Breast epithelium (tissue), 4 donors: ENCODE measurements around the gene CLDN9. TPM values are rescaled to one million over a fixed set of nuclear protein-coding genes. Genes with fewer than 3 reads are reported as not detected.

ENCODE experiments used
- DNase-seq, 2 donors: peaks; one replicate each; pipeline ENCODE4 v3.0.0-alpha.2; 2019; ENCODE audit warnings: low spot score in 2 of 2
- H3K27ac ChIP-seq, 2 donors: fragments of 200-600 bp; sonication (generic) in 1 of 2; one replicate each; pipeline ENCODE4 v1.5.1; 2016 to 2019; ENCODE audit warnings: mild to moderate bottlenecking in 1 of 2
- H3K27me3 ChIP-seq, 2 donors: fragments of 200-600 bp; sonication (generic) in 1 of 2; one replicate each; pipeline versions ENCODE4 v1.5.1 to v1.6.0; 2017 to 2019; ENCODE audit warnings: control low read depth in 1 of 2, mild to moderate bottlenecking in 1 of 2
- H3K36me3 ChIP-seq: fragments of 200-600 bp; one replicate; pipeline ENCODE4 v1.5.1; 2019
- H3K4me1 ChIP-seq, 2 donors: fragments of 200-600 bp; sonication (generic); one replicate each; pipeline ENCODE4 v1.5.1; 2016 to 2019; ENCODE audit warnings: control low read depth in 1 of 2
- H3K4me3 ChIP-seq, 3 donors: fragments of 200-600 bp; sonication (generic); 1 replicate in 2 of 3; 2 replicates in 1 of 3; pipeline ENCODE4 v1.5.1; 2016 to 2019; ENCODE audit warnings: mild to moderate bottlenecking in 3 of 3, moderate library complexity in 2 of 3
- H3K9me3 ChIP-seq, 2 donors: fragments of 200-600 bp; sonication (generic) in 1 of 2; one replicate each; pipeline ENCODE4 v1.5.1; 2016 to 2019; ENCODE audit warnings: control low read depth in 1 of 2
- CTCF ChIP-seq, 3 donors: fragments of 450-650 bp; IDR thresholded peaks; one replicate each; pipeline ENCODE4 v1.5.1; 2016 to 2017; ENCODE audit warnings: antibody characterized with exemption in 3 of 3, mild to moderate bottlenecking in 3 of 3, moderate library complexity in 3 of 3
- POLR2A ChIP-seq: fragments of 450-650 bp; IDR thresholded peaks from one replicate; pipeline ENCODE4 v1.6.1; 2016; ENCODE audit warnings: antibody characterized with exemption, mild to moderate bottlenecking, moderate library complexity
- POLR2AphosphoS5 ChIP-seq, 3 donors: sonication (generic); formaldehyde crosslinking; IDR thresholded peaks; one replicate each; pipeline ENCODE4 v1.6.1; 2017; ENCODE audit warnings: antibody characterized with exemption in 3 of 3
- intact Hi-C: fragments of 100-400 bp; cut with DNase I; formaldehyde crosslinking; loops from one replicate; pipeline ENCODE4 v1.15.1; 2023; ENCODE audit warnings: low total_unique reads
- total RNA-seq, 3 donors: library from RNA; depleted of rRNA; stranded (reverse); fragments of >200 nt; gene quantifications; one replicate each; pipeline ENCODE4 v1.1.0, GENCODE V29; 2016

The CLDN9 gene
- total RNA-seq, 3 donors from 2014 or later = 0.15 TPM; not detected in 2

GRCh38 chr16:3038896-3039295 lies 26.2 kb downstream of the CLDN9 start:
- peaks cover 0 to 4% of the 10 kb centered on the region in 2 donors for H3K4me1 ChIP-seq
- no peak for DNase-seq
- H3K4me3 ChIP-seq = no peak overlapping the region
- no peaks in the 10 kb centered on the region for H3K36me3 ChIP-seq
- no peak for TF ChIP-seq POLR2AphosphoS5 (IDR thresholded peaks at IDR 0.05)
- TF ChIP-seq CTCF (IDR thresholded peaks at IDR 0.05) = no peak
- no peak for TF ChIP-seq POLR2A
- H3K9me3 ChIP-seq = no peaks in the 10 kb centered on the region
- no peak overlapping the region for H3K27ac ChIP-seq
- H3K27me3 ChIP-seq = peaks cover 0 to 54% of the 10 kb centered on the region in 2 donors
- intact Hi-C loops = no loop called here

GRCh38 chr16:3042376-3042775 lies 29.7 kb downstream of the CLDN9 start:
- H3K4me1 ChIP-seq = peaks cover 6 to 7% of the 10 kb centered on the region in 2 donors
- H3K4me3 ChIP-seq = no peak overlapping the region
- peaks cover 5 to 66% of the 10 kb centered on the region in 2 donors for H3K27me3 ChIP-seq
- no peaks in the 10 kb centered on the region for H3K36me3 ChIP-seq
- DNase-seq = no peak
- TF ChIP-seq POLR2A (no peak), CTCF (IDR thresholded peaks at IDR 0.05) (no peak), POLR2AphosphoS5 (IDR thresholded peaks at IDR 0.05) (no peak)
- H3K9me3 ChIP-seq = no peaks in the 10 kb centered on the region
- intact Hi-C loops = no loop called here
- H3K27ac ChIP-seq = no peak overlapping the region

- no peaks in the 10 kb centered on the region for H3K9me3 ChIP-seq
- peaks cover 5 to 50% of the 10 kb centered on the region in 2 donors for H3K27me3 ChIP-seq
- no peak overlapping the region for H3K27ac ChIP-seq
- no peak for TF ChIP-seq POLR2A
- TF ChIP-seq CTCF (IDR thresholded peaks at IDR 0.05) = no peak
- no peak for TF ChIP-seq POLR2AphosphoS5 (IDR thresholded peaks at IDR 0.05)
- H3K4me1 ChIP-seq = peaks cover 6 to 7% of the 10 kb centered on the region in 2 donors
- H3K36me3 ChIP-seq = no peaks in the 10 kb centered on the region
- intact Hi-C loops = no loop called here
- peak overlapping the region in 1 of 3 donors; percentile 68 for H3K4me3 ChIP-seq
- no peak for DNase-seq
Measured at GRCh38 chr16:3044708-3045107, 32.0 kb downstream of the CLDN9 start.

GRCh38 chr16:3045758-3046640 lies 33.3 kb downstream of the CLDN9 start, which contains the start of gene MMP25:
Gene MMP25, plus strand, starts transcription at chr16:3046561. Its CDS starts 357 bp downstream, at chr16:3046918.
- H3K36me3 ChIP-seq = no peaks in the 10 kb centered on the region
- H3K9me3 ChIP-seq = no peaks in the 10 kb centered on the region
- no peak within 1 kb of the TSS for H3K27ac ChIP-seq
- no peak for DNase-seq
- peaks cover 6 to 7% of the 10 kb centered on the region in 2 donors for H3K4me1 ChIP-seq
- TF ChIP-seq POLR2AphosphoS5 (IDR thresholded peaks at IDR 0.05) (no peak), CTCF (IDR thresholded peaks at IDR 0.05) (no peak), POLR2A (no peak)
- H3K27me3 ChIP-seq = peaks cover 5 to 50% of the 10 kb centered on the region in 2 donors
- intact Hi-C loops = no loop called here
- H3K4me3 ChIP-seq = peak within 1 kb of the TSS; percentile 39 to 68 (median 50)
